Tibial artery (tissue), 4 donors: ENCODE measurements around the gene CHST8.
A peak's percentile ranks its signal among the peaks of the same experiment; 100 is the strongest.

Experiments
- DNase-seq, 2 donors: peaks; one replicate each; pipeline ENCODE4 v3.0.0-alpha.2; 2019
- H3K27ac ChIP-seq, 2 donors: fragments of 200-600 bp; sonication (generic) in 1 of 2; 1 replicate in 1 of 2; 2 replicates in 1 of 2; pipeline ENCODE4 v1.5.1; 2018 to 2019; ENCODE audit warnings: mild to moderate bottlenecking in 1 of 2
- H3K27me3 ChIP-seq, 2 donors: fragments of 200-600 bp; sonication (generic) in 1 of 2; one replicate each; pipeline versions ENCODE4 v1.5.1 to v1.6.0; 2016 to 2019
- H3K36me3 ChIP-seq, 3 donors: fragments of 200-600 bp; sonication (generic) in 2 of 3; one replicate each; pipeline ENCODE4 v1.5.1; 2016 to 2019; ENCODE audit warnings: mild to moderate bottlenecking in 2 of 3
- H3K4me1 ChIP-seq, 4 donors: fragments of 200-600 bp; sonication (generic) in 2 of 4; 1 replicate in 3 of 4; 2 replicates in 1 of 4; pipeline ENCODE4 v1.5.1; 2016 to 2019
- H3K4me3 ChIP-seq, 2 donors: fragments of 200-600 bp; sonication (generic) in 1 of 2; 1 replicate in 1 of 2; 2 replicates in 1 of 2; pipeline ENCODE4 v1.5.1; 2018 to 2019; ENCODE audit warnings: mild to moderate bottlenecking in 2 of 2
- H3K9me3 ChIP-seq, 3 donors: fragments of 200-600 bp; sonication (generic) in 1 of 3; one replicate each; pipeline ENCODE4 v1.5.1; 2016 to 2019
- intact Hi-C: fragments of 100-400 bp; cut with DNase I; formaldehyde crosslinking; loops from one replicate; pipeline ENCODE4 v1.15.0; 2023; ENCODE audit warnings: low total_unique reads
- TF ChIP-seq, protein P1 (sequence below), 2 experiments: fragments of 200-600 bp in 1 of 2; fragments of 450-650 bp in 1 of 2; IDR thresholded peaks; one replicate each; pipeline ENCODE4 v1.5.1; 2017 to 2019; ENCODE audit warnings: antibody characterized with exemption in 2 of 2, mild to moderate bottlenecking in 1 of 2, moderate library complexity in 1 of 2

Gene CHST8

DNA sequence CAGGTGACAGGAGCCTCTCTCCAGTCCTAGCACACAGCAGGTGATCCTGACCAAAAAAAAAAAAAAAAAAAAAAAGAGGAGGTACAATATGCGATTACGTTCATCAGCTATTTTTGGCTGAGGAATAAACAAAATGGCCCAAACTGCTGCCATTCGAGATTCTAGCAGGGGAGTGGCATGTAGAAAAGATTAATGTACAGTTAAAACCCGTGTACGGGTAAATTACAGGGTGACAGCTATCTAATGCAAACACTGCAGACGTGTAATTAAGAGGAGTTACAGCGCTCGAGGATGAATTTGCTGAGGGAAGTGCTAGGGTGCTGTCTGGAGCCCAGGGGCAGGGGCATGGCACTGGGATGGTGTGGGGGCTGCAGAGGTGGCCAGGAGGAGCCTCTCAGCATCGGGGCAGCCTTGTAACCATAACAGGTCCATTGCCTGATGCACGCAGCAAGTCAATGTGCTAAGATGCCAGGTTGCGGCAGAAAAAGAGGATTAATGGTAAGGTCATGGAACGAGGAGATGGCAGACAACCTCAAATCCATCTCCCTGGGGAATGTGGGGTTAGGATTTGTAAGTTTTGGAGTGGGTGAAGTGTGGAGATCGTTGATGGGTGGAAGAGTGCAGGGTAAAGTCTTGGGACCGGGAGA, 17.4 kb downstream of the CHST8 start:
- H3K4me3 ChIP-seq, result no peak overlapping the region
- intact Hi-C loops, result no loop called here
- DNase-seq, result peak in 1 of 2 donors; percentile 41
- H3K36me3 ChIP-seq, result no peaks in the 10 kb centered on the region
- H3K9me3 ChIP-seq, result no peaks in the 10 kb centered on the region
- no peaks in the 10 kb centered on the region for H3K4me1 ChIP-seq
- TF ChIP-seq, protein P1, sequence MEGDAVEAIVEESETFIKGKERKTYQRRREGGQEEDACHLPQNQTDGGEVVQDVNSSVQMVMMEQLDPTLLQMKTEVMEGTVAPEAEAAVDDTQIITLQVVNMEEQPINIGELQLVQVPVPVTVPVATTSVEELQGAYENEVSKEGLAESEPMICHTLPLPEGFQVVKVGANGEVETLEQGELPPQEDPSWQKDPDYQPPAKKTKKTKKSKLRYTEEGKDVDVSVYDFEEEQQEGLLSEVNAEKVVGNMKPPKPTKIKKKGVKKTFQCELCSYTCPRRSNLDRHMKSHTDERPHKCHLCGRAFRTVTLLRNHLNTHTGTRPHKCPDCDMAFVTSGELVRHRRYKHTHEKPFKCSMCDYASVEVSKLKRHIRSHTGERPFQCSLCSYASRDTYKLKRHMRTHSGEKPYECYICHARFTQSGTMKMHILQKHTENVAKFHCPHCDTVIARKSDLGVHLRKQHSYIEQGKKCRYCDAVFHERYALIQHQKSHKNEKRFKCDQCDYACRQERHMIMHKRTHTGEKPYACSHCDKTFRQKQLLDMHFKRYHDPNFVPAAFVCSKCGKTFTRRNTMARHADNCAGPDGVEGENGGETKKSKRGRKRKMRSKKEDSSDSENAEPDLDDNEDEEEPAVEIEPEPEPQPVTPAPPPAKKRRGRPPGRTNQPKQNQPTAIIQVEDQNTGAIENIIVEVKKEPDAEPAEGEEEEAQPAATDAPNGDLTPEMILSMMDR (IDR thresholded peaks at IDR 0.05), result no peak
- no peak overlapping the region for H3K27ac ChIP-seq
- H3K27me3 ChIP-seq, result peaks cover 0 to 7% of the 10 kb centered on the region in 2 donors

GRCh38 chr19:33640773-33641172, 19.0 kb downstream of the CHST8 start:
- peaks cover 0 to 7% of the 10 kb centered on the region in 2 donors for H3K27me3 ChIP-seq
- no peaks in the 10 kb centered on the region for H3K9me3 ChIP-seq
- TF ChIP-seq, protein P1 (IDR thresholded peaks at IDR 0.05), result no peak
- H3K36me3 ChIP-seq, result no peaks in the 10 kb centered on the region
- no peak for DNase-seq
- no peak overlapping the region for H3K4me3 ChIP-seq
- H3K27ac ChIP-seq, result no peak overlapping the region
- intact Hi-C loops, result no loop called here
- H3K4me1 ChIP-seq, result no peaks in the 10 kb centered on the region

DNA sequence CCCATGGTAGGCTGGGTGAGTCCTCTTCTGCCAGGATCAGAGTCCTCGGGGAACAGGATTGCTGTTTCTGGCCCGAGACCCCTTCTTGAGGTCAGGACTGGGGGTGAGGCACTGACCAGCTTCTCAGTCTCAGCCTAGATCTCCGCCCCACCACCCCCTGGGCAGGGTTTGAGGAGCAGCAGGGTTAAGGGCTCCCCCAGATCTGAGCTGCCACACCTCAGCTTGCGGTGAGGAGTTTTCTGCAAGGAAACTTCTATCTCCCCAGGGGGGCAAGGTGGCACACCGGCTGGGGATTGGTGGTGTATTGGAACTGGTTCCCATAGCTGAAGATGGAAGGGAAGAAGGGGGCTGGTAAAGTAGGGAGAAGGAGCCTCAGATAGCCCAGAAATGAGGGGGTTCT, 19.5 kb downstream of the CHST8 start:
- no peak overlapping the region for H3K4me3 ChIP-seq
- H3K9me3 ChIP-seq, result no peaks in the 10 kb centered on the region
- no peak for DNase-seq
- TF ChIP-seq, protein P1 (IDR thresholded peaks at IDR 0.05), result no peak
- no peaks in the 10 kb centered on the region for H3K4me1 ChIP-seq
- intact Hi-C loops, result no loop called here
- no peak overlapping the region for H3K27ac ChIP-seq
- no peaks in the 10 kb centered on the region for H3K36me3 ChIP-seq
- H3K27me3 ChIP-seq, result peaks cover 0 to 7% of the 10 kb centered on the region in 2 donors

DNA sequence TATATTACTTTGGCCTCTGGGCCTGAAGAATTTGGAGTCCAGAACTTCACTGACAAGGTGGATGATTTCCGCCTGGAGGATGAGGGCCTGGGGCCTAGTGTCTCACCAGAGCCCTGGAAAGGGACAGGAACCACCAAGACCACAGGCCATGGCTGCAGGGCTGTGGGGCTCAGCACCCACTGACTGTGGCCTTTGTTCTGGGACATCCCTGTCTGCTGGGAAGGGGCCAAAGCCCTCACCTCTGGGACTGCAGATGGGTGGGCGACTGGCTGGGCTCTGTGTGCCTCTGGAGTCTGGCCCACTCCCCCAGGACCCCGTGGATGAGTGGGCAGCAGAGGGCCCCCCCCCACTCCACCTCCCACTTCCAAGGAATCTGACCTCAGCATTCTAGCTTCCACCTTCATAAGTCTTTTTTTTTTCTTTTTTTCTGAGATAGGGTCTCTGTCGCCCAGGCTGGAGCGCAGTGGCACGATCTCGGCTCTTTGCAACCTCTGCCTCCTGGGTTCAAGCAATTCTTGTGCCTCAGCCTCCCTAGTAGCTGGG, 20.3 kb downstream of the CHST8 start:
- TF ChIP-seq, protein P1 (IDR thresholded peaks at IDR 0.05), result no peak
- Histone ChIP-seq H3K27ac (no peak overlapping the region), H3K4me1 (no peaks in the 10 kb centered on the region), H3K36me3 (no peaks in the 10 kb centered on the region), H3K27me3 (peaks cover 0 to 7% of the 10 kb centered on the region in 2 donors), H3K4me3 (no peak overlapping the region), H3K9me3 (no peaks in the 10 kb centered on the region)
- no peak for DNase-seq
- intact Hi-C loops, result no loop called here

DNA sequence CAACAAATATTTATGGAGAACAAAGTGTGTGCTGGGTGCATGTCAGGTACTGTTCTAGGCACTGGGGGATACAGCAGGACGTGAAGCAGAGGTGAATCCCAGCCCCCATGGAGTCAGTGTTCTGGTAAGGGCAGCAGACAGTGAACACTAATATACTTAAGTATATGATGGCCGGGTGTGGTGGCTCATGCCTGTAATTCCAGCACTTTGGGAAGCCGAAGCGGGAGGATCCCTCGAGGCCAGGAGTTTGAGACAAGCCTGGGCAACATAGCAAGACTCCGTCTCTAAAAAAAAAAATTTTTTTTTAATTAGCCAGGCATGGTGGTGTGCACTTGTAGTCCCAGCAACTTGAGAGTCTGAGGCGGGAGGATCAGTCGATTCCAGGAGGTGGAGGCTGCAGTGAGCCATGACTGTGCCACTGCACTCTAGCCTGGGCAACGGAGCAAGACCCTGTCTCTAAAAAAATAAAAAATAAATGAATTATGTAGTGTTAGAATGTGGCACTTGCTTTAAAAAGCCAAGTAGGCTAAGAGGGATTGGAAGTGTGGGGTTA, 22.6 kb downstream of the CHST8 start:
- intact Hi-C loops, result no loop called here
- TF ChIP-seq, protein P1 (IDR thresholded peaks at IDR 0.05), result no peak
- no peak for DNase-seq
- Histone ChIP-seq H3K36me3 (no peaks in the 10 kb centered on the region), H3K4me1 (no peaks in the 10 kb centered on the region), H3K4me3 (no peak overlapping the region), H3K9me3 (no peaks in the 10 kb centered on the region), H3K27ac (no peak overlapping the region), H3K27me3 (peaks cover 0 to 7% of the 10 kb centered on the region in 2 donors)
